ENCODE data around the gene FCGR3A. TPM values are rescaled to one million over a fixed set of nuclear protein-coding genes. Genes with fewer than 3 reads are reported as not detected.

FCGR3A gene
- total RNA-seq (2022; extraction: Qiagen RNA extraction): not detected in 5 replicates

GRCh38 chr1:161549652-161550051, at the start of gene FCGR3A:
Gene FCGR3A (minus strand): TSS chr1:161549818. CDS start chr1:161549736, 82 bp downstream.

DNA sequence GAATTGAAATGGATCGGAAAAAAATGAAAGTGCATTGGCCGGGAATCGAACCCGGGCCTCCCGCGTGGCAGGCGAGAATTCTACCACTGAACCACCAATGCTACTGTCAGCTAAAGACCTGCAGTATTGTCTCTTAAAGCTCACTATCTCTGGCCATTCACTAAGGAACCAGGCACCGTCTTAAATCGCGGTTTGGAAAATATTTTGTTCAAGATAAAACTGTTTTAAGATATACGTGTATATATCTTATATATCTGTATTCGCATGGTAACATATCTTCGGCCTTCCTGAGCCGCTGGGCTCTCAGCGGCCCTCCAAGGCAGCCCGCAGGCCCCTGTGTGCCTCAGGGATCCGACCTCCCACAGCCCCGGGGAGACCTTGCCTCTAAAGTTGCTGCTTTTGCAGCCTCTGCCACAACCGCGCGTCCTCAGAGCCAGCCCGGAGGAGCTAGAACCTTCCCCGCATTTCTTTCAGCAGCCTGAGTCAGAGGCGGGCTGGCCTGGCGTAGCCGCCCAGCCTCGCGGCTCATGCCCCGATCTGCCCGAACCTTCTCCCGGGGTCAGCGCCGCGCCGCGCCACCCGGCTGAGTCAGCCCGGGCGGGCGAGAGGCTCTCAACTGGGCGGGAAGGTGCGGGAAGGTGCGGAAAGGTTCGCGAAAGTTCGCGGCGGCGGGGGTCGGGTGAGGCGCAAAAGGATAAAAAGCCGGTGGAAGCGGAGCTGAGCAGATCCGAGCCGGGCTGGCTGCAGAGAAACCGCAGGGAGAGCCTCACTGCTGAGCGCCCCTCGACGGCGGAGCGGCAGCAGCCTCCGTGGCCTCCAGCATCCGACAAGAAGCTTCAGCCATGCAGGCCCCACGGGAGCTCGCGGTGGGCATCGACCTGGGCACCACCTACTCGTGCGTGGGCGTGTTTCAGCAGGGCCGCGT, 25.5 kb downstream of the FCGR3A start, which contains the start of gene HSPA6:
Gene HSPA6 (plus strand): TSS at position 724 of the 925 bp plus-strand sequence. CDS start 119 bp downstream, at position 843.

Other genes starting within 250 kb of the FCGR3A start
- 0.09 to 0.43 TPM (median 0.27 TPM) in 4 of 5 replicates, not detected in the other for gene MPZ, start 239.8 kb downstream of the FCGR3A start, total RNA-seq (2022; extraction: Qiagen RNA extraction)
- 236 to 250 TPM (median 242 TPM) in 5 replicates for gene SDHC, start 235.4 kb downstream of the FCGR3A start, total RNA-seq (2022; extraction: Qiagen RNA extraction)
- 0.19 to 0.32 TPM (median 0.24 TPM) in 3 of 5 replicates, not detected in the others for gene CFAP126, start 181.9 kb downstream of the FCGR3A start, total RNA-seq (2022; extraction: Qiagen RNA extraction)
- gene FCGR2A, start 44.4 kb downstream of the FCGR3A start, total RNA-seq (2022; extraction: Qiagen RNA extraction): not detected in 5 replicates
- 1.3 to 8.3 TPM (median 1.7 TPM) in 5 replicates for gene HSPA6, start 25.3 kb downstream of the FCGR3A start, total RNA-seq (2022; extraction: Qiagen RNA extraction)
- not detected in 5 replicates for gene FCGR3B, start 81.4 kb upstream of the FCGR3A start, total RNA-seq (2022; extraction: Qiagen RNA extraction)
- gene FCGR2B, start 113.3 kb upstream of the FCGR3A start, total RNA-seq (2022; extraction: Qiagen RNA extraction): not detected in 5 replicates
- not detected in 5 replicates for gene FCRLA, start 157.4 kb upstream of the FCGR3A start, total RNA-seq (2022; extraction: Qiagen RNA extraction)
- gene FCRLB, start 171.7 kb upstream of the FCGR3A start, total RNA-seq (2022; extraction: Qiagen RNA extraction): 1.3 to 2.1 TPM (median 1.6 TPM) in 5 replicates
- 45.6 to 51.8 TPM (median 48.1 TPM) in 5 replicates for gene DUSP12, start 200.0 kb upstream of the FCGR3A start, total RNA-seq (2022; extraction: Qiagen RNA extraction)
- 12.3 to 14.9 TPM (median 14.4 TPM) in 5 replicates for gene ATF6, start 216.5 kb upstream of the FCGR3A start, total RNA-seq (2022; extraction: Qiagen RNA extraction)

Measured in A549 treated with Mapracorat at 1 μM for 4 hours (cell line).